ENCODE measurements around the gene PDZD4. TPM values are rescaled to one million over a fixed set of nuclear protein-coding genes. Genes with fewer than 3 reads are reported as not detected.

The PDZD4 gene
- total RNA-seq, 6 donors from 2014 or later, result 1.6 to 8.9 (median 6.3) TPM

- 91% methylated on average over 7 to 12 of the region's 12 CpGs for WGBS, 2 donors
- H3K9me3 ChIP-seq, result peaks cover 0 to 12% (median 0%) of the 10 kb centered on the region in 4 donors
- H3K36me3 ChIP-seq, result peaks cover 0 to 50% (median 20%) of the 10 kb centered on the region in 4 donors
These were observed 40.7 kb downstream of the PDZD4 start for GRCh38 chrX:153789654-153790053.

GRCh38 chrX:153786669-153787068 lies 43.7 kb downstream of the PDZD4 start:
- ATAC-seq (ENCODE audit: low FRiP score in 2 of 2), result no peak
- H3K4me3 ChIP-seq, result no peak overlapping the region
- peaks cover 0 to 6% (median 0%) of the 10 kb centered on the region in 4 donors for H3K4me1 ChIP-seq
- peaks cover 0 to 50% (median 23%) of the 10 kb centered on the region in 4 donors for H3K36me3 ChIP-seq
- WGBS, 2 donors, result 92 to 94% methylated on average over 7 to 15 of the region's 15 CpGs
- no peak overlapping the region for H3K27ac ChIP-seq
- no peaks in the 10 kb centered on the region for H3K9me3 ChIP-seq
- H3K27me3 ChIP-seq, result no peaks in the 10 kb centered on the region
- no peak for TF ChIP-seq POLR2A (IDR thresholded peaks at IDR 0.05)
- no peak for TF ChIP-seq CTCF (IDR thresholded peaks at IDR 0.05)
- no peak for TF ChIP-seq POLR2AphosphoS5 (IDR thresholded peaks at IDR 0.05)
- TF ChIP-seq EP300 (IDR thresholded peaks at IDR 0.05), result no peak
- DNase-seq, result peak in 1 of 2 donors; percentile 38

More at GRCh38 chrX:153789654-153790053, 40.7 kb downstream of the PDZD4 start:
- Histone ChIP-seq H3K27me3 (no peaks in the 10 kb centered on the region), H3K27ac (no peak overlapping the region), H3K4me1 (peaks cover 8 to 17% (median 9%) of the 10 kb centered on the region in 4 donors), H3K4me3 (no peak overlapping the region)
- ATAC-seq (ENCODE audit: low FRiP score in 2 of 2) (no peak), DNase-seq (peak in 1 of 2 donors; percentile 38)
- TF ChIP-seq CTCF (IDR thresholded peaks at IDR 0.05), result no peak
- no peak for TF ChIP-seq POLR2A (IDR thresholded peaks at IDR 0.05)
- TF ChIP-seq EP300 (IDR thresholded peaks at IDR 0.05), result no peak
- TF ChIP-seq POLR2AphosphoS5 (IDR thresholded peaks at IDR 0.05), result no peak

GRCh38 chrX:153784325-153784967 lies 45.9 kb downstream of the PDZD4 start:
- WGBS, 2 donors, result 90% methylated on average over 23 of the region's 27 CpGs; no CpG with 5 or more reads in 1 of the 2 donors
- Histone ChIP-seq H3K27ac (no peak overlapping the region), H3K4me3 (no peak overlapping the region), H3K36me3 (peaks cover 0 to 42% (median 20%) of the 10 kb centered on the region in 4 donors), H3K4me1 (peaks cover 0 to 13% (median 1%) of the 10 kb centered on the region in 4 donors), H3K27me3 (peaks cover 0 to 4% (median 0%) of the 10 kb centered on the region in 4 donors), H3K9me3 (no peaks in the 10 kb centered on the region)
- ATAC-seq (ENCODE audit: low FRiP score in 2 of 2) (no peak), DNase-seq (peak in 1 of 2 donors; percentile 47)
- TF ChIP-seq EP300 (IDR thresholded peaks at IDR 0.05), result no peak
- no peak for TF ChIP-seq POLR2A (IDR thresholded peaks at IDR 0.05)
- no peak for TF ChIP-seq CTCF (IDR thresholded peaks at IDR 0.05)
- no peak for TF ChIP-seq POLR2AphosphoS5 (IDR thresholded peaks at IDR 0.05)

- Histone ChIP-seq H3K4me3 (no peak overlapping the region), H3K27me3 (peaks cover 0 to 7% (median 0%) of the 10 kb centered on the region in 4 donors), H3K36me3 (peaks cover 0 to 33% (median 20%) of the 10 kb centered on the region in 4 donors), H3K27ac (no peak overlapping the region), H3K4me1 (peaks cover 0 to 13% (median 1%) of the 10 kb centered on the region in 4 donors), H3K9me3 (no peaks in the 10 kb centered on the region)
- 66 to 92% methylated on average over 7 to 21 of the region's 24 CpGs for WGBS, 2 donors
- DNase-seq (peak in 1 of 2 donors; percentile 39), ATAC-seq (ENCODE audit: low FRiP score in 2 of 2) (no peak)
- TF ChIP-seq CTCF (IDR thresholded peaks at IDR 0.05), result no peak
- TF ChIP-seq POLR2A (IDR thresholded peaks at IDR 0.05), result no peak
- TF ChIP-seq EP300 (IDR thresholded peaks at IDR 0.05), result no peak
- no peak for TF ChIP-seq POLR2AphosphoS5 (IDR thresholded peaks at IDR 0.05)
These were observed 46.8 kb downstream of the PDZD4 start for GRCh38 chrX:153783378-153784013.
